Astrocyte (in vitro differentiated cells and primary cell): Measurements from ENCODE around the gene SPOCK1.

Source experiments
- CTCF ChIP-seq: IDR thresholded peaks from 2 replicates; pipeline ENCODE4 v1.5.1; 2011; ENCODE audit warnings: low read depth, mild to moderate bottlenecking, inconsistent platforms, low read length, moderate library complexity; ENCODE audit not compliant: insufficient read depth
- EZH2 ChIP-seq: IDR thresholded peaks from 2 replicates; pipeline ENCODE4 v1.6.1; 2012; ENCODE audit warnings: mild to moderate bottlenecking, low read length, inconsistent platforms; ENCODE audit not compliant: insufficient read depth

DNA sequence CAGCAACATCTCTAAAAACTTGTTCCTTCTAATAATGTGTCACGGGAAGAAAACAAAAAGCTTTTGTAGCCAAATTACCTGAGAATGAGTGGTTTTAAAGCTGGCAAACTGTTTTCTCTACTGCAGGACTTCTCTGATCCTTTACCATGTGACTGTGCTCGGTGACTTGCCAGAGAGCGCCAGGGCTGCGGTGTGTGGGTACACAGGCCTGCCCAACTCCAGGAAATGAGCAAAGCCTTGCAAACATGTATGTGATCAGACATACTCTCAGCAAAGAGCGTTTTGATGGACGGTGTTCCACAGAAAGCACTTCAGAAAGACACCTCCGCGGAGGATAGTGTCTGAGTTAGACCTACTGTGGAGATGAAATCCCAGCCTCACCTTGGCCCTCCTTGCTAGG is 157.3 kb downstream of the SPOCK1 start:
- TF ChIP-seq CTCF: no peak
- TF ChIP-seq EZH2: no peak
